RWPE2 (cell line): ENCODE measurements around the gene PSMD8.

Source experiments
- ATAC-seq: fragments of 200-7000 bp; cut with Tn5 transposase; 3 replicates; pipeline ENCODE4 v1.9.1; 2021; ENCODE audit warnings: low read depth
- DNase-seq: peaks from one replicate; pipeline ENCODE4 v3.0.0-alpha.2; 2020; ENCODE audit warnings: low spot score
- H3K27ac ChIP-seq: fragments of 450-650 bp; 2 replicates; pipeline ENCODE4 v1.5.1; 2017; ENCODE audit warnings: mild to moderate bottlenecking; ENCODE audit not compliant: poor library complexity, severe bottlenecking
- H3K27me3 ChIP-seq: fragments of 250-450 bp; sonication (Bioruptor Pico); 2 replicates; pipeline ENCODE4 v1.5.1; 2021; ENCODE audit warnings: mild to moderate bottlenecking, moderate library complexity; ENCODE audit not compliant: insufficient read depth, poor library complexity, severe bottlenecking
- H3K36me3 ChIP-seq: fragments of 250-450 bp; sonication (Bioruptor Pico); 2 replicates; pipeline ENCODE4 v1.5.1; 2020; ENCODE audit warnings: low read depth, mild to moderate bottlenecking, moderate library complexity
- H3K4me1 ChIP-seq: fragments of 250-450 bp; sonication (Bioruptor Pico); 2 replicates; pipeline ENCODE4 v1.5.1; 2021; ENCODE audit warnings: mild to moderate bottlenecking, moderate library complexity; ENCODE audit not compliant: insufficient read depth, poor library complexity, severe bottlenecking
- H3K4me3 ChIP-seq: fragments of 250-450 bp; sonication (Bioruptor Pico); 2 replicates; pipeline ENCODE4 v1.5.1; 2021; ENCODE audit warnings: mild to moderate bottlenecking, moderate library complexity; ENCODE audit not compliant: severe bottlenecking
- H3K9me3 ChIP-seq: fragments of 250-450 bp; sonication (Bioruptor Pico); 2 replicates; pipeline ENCODE4 v1.5.1; 2021; ENCODE audit warnings: mild to moderate bottlenecking, moderate library complexity; ENCODE audit not compliant: severe bottlenecking
- CTCF ChIP-seq: fragments of 450-650 bp; IDR thresholded peaks from one replicate; pipeline ENCODE4 v1.5.1; 2017; ENCODE audit warnings: mild to moderate bottlenecking, moderate library complexity; ENCODE audit not compliant: poor library complexity, severe bottlenecking

The PSMD8 gene

GRCh38 chr19:38383184-38383583, 8.8 kb downstream of the PSMD8 start:
- H3K9me3 ChIP-seq, result no peaks in the 10 kb centered on the region
- TF ChIP-seq CTCF, result no peak
- H3K36me3 ChIP-seq, result peaks cover 43% of the 10 kb centered on the region
- DNase-seq (no peak), ATAC-seq (no peak)
- no peak overlapping the region for H3K27ac ChIP-seq
- no peak overlapping the region for H3K4me3 ChIP-seq
- H3K27me3 ChIP-seq, result no peaks in the 10 kb centered on the region
- no peaks in the 10 kb centered on the region for H3K4me1 ChIP-seq

- H3K27me3 ChIP-seq, result no peaks in the 10 kb centered on the region
- H3K4me1 ChIP-seq, result no peaks in the 10 kb centered on the region
- TF ChIP-seq CTCF, result no peak
- ATAC-seq (no peak), DNase-seq (no peak)
- H3K9me3 ChIP-seq, result no peaks in the 10 kb centered on the region
- H3K4me3 ChIP-seq, result no peak overlapping the region
- no peak overlapping the region for H3K27ac ChIP-seq
- peaks cover 39% of the 10 kb centered on the region for H3K36me3 ChIP-seq
Measured at GRCh38 chr19:38383743-38384142, 9.4 kb downstream of the PSMD8 start.

DNA sequence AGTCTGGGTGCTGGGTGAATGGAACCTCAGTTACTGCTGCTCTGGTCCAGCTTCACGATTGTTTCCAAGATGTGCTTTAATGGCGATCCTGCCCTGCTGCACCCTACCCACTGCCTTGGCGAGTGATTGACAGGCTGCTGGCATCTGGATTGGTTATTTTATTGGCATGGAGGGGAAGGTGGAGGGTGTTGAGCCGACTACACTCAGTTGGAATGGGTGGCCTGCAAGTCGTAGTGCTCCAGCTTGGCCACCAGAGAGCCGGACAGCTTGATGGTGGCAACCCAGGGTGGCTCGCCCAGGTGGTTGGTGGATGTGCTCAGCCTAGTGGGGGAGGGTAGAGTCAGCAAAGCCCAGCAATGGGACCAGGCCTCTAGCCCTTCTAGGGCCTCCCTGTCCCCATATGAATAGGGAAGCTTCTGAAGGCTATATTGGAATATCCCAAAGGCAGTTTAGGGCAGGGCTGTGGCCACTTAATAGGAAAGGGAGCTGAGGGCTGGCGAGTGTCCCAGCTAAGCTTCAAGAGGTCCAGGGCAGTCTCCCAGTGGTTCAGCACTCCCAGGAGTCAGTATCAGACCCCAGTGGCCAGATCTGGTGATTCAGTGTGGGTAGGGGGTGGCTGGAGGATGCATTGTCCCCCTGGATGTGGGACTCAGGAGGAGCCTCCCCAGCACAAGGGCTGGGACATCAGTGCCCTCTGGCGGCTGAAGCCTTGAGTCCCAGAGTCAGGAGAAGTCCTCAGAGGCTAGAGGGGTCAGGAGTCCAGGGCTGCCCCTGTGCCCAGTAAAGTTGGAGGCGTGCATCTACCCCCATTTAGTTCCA, 10.0 kb downstream of the PSMD8 start:
- no peak for DNase-seq
- peaks cover 32% of the 10 kb centered on the region for H3K36me3 ChIP-seq

DNA sequence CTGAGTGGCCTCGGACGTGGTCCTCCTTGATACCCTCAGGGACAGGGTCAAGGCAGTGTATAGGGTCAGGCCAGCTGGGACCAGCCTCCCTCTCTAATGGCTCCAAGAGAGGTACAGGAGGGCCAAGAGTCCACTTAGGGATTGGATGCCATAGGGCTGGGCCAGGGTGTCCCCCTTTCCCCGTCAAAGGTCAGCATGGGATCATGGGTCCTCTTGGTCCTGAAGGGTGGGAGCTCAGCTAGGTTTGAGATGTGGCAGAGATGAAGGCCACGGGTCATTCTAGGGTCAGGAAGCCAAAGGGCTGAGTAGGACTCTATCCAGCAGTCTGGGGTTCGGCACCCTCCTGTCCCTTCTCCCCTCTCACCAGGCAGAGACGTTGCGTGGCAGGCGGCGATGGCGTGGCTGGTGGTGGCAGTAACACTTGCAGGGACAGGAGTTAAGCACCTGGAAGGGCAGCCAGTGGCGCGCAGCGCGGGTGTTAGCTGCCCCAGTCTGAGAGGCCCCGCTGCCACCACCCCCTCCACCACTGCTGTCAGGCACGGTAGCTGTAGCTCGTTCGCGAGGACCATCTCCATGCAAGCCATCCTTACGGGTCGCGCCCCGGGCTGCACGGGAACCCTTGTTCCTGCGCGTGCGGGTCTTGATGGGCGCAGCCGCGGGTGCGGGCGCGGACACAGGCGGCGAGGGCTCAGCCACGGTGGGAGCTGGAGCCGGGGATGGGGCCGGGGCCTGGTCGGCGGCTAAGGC, 10.9 kb downstream of the PSMD8 start:
- Histone ChIP-seq H3K27ac (no peak overlapping the region), H3K9me3 (no peaks in the 10 kb centered on the region), H3K27me3 (no peaks in the 10 kb centered on the region), H3K4me1 (no peaks in the 10 kb centered on the region), H3K4me3 (no peak overlapping the region), H3K36me3 (peaks cover 24% of the 10 kb centered on the region)
- ATAC-seq, result no peak
- TF ChIP-seq CTCF, result peak; percentile 7
- DNase-seq, result no peak

More for the DNA sequence above, 10.0 kb downstream of the PSMD8 start:
- Histone ChIP-seq H3K4me3 (no peak overlapping the region), H3K27me3 (no peaks in the 10 kb centered on the region), H3K27ac (no peak overlapping the region), H3K9me3 (no peaks in the 10 kb centered on the region), H3K4me1 (no peaks in the 10 kb centered on the region)
- ATAC-seq, result no peak
- peak; percentile 22 for TF ChIP-seq CTCF
